KMS-11 (cell line): ENCODE data around the gene RAB1B.
A peak's percentile ranks its signal among the peaks of the same experiment; 100 is the strongest.

Experiments used
- H2AFZ ChIP-seq: fragments of 200-600 bp; sonication (generic); 2 replicates; pipeline ENCODE4 v1.6.1; 2016; ENCODE audit warnings: antibody characterized with exemption, mixed run types, low read depth
- H3K27ac ChIP-seq: fragments of 200-600 bp; sonication (generic); 2 replicates; pipeline ENCODE4 v1.6.1; 2016; ENCODE audit warnings: mild to moderate bottlenecking, mixed run types
- H3K27me3 ChIP-seq: fragments of 200-600 bp; sonication (generic); 2 replicates; pipeline ENCODE4 v1.6.1; 2017; ENCODE audit warnings: mild to moderate bottlenecking, low read depth, mixed run types, moderate library complexity; ENCODE audit not compliant: insufficient read depth
- H3K36me3 ChIP-seq: fragments of 200-600 bp; sonication (generic); 2 replicates; pipeline ENCODE4 v1.6.1; 2017; ENCODE audit warnings: mild to moderate bottlenecking, mixed run types; ENCODE audit not compliant: insufficient read depth
- H3K4me1 ChIP-seq: fragments of 200-600 bp; sonication (generic); 2 replicates; pipeline ENCODE4 v1.6.1; 2016; ENCODE audit warnings: mild to moderate bottlenecking, low read depth, mixed run types; ENCODE audit not compliant: poor library complexity, severe bottlenecking
- H3K4me2 ChIP-seq: fragments of 200-600 bp; sonication (generic); 2 replicates; pipeline ENCODE4 v1.7.0; 2016; ENCODE audit warnings: mild to moderate bottlenecking, mixed run types
- H3K4me3 ChIP-seq: fragments of 200-600 bp; sonication (generic); IDR thresholded peaks from 2 replicates; pipeline ENCODE4 v1.6.1; 2017; ENCODE audit warnings: low read depth, low read length, mixed read lengths; ENCODE audit not compliant: insufficient read depth
- H3K79me2 ChIP-seq: fragments of 200-600 bp; sonication (generic); 2 replicates; pipeline ENCODE4 v1.6.1; 2016; ENCODE audit warnings: low read depth, mixed run types; ENCODE audit not compliant: insufficient read depth
- H3K9ac ChIP-seq: fragments of 200-600 bp; sonication (generic); 2 replicates; pipeline ENCODE4 v1.6.1; 2016; ENCODE audit warnings: mild to moderate bottlenecking, mixed run types
- H4K20me1 ChIP-seq: fragments of 200-600 bp; sonication (generic); 2 replicates; pipeline ENCODE4 v1.6.1; 2016; ENCODE audit warnings: mild to moderate bottlenecking, mixed run types; ENCODE audit not compliant: insufficient read depth
- TF ChIP-seq, protein P1 (sequence below): fragments of 200-600 bp; sonication (generic); conservative IDR thresholded peaks from 2 replicates; pipeline ENCODE4 v1.6.1; 2017; ENCODE audit warnings: low read depth, mild to moderate bottlenecking, antibody characterized with exemption, low read length, moderate library complexity, mixed read lengths

RAB1B gene

DNA sequence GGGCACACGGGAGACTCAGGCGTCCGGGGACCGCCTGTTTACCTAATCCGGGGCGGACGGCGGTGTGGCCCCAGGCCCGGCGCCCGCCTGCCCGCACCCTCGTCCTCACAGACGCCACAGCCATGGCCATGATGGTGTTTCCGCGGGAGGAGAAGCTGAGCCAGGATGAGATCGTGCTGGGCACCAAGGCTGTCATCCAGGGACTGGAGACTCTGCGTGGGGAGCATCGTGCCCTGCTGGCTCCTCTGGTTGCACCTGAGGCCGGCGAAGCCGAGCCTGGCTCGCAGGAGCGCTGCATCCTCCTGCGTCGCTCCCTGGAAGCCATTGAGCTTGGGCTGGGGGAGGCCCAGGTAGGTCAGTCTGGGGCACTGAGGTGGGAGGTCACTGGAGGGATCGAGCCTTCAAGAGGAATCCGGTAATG, 10.0 kb upstream of the RAB1B start:
- Histone ChIP-seq H3K79me2 (peaks cover 9% of the 10 kb centered on the region; the same call in 1 of the 2 replicates), H4K20me1 (no peaks in the 10 kb centered on the region), H3K27ac (peak overlapping the region; percentile 49; the same call in 1 of the 2 replicates), H3K4me1 (peaks cover 15% of the 10 kb centered on the region), H3K9ac (peak overlapping the region; percentile 71), H2AFZ (peak overlapping the region; percentile 93; the same call in 1 of the 2 replicates), H3K4me2 (peak overlapping the region; percentile 99), H3K27me3 (no peaks in the 10 kb centered on the region), H3K4me3 (no peak overlapping the region), H3K36me3 (no peaks in the 10 kb centered on the region)
- TF ChIP-seq, protein P1, sequence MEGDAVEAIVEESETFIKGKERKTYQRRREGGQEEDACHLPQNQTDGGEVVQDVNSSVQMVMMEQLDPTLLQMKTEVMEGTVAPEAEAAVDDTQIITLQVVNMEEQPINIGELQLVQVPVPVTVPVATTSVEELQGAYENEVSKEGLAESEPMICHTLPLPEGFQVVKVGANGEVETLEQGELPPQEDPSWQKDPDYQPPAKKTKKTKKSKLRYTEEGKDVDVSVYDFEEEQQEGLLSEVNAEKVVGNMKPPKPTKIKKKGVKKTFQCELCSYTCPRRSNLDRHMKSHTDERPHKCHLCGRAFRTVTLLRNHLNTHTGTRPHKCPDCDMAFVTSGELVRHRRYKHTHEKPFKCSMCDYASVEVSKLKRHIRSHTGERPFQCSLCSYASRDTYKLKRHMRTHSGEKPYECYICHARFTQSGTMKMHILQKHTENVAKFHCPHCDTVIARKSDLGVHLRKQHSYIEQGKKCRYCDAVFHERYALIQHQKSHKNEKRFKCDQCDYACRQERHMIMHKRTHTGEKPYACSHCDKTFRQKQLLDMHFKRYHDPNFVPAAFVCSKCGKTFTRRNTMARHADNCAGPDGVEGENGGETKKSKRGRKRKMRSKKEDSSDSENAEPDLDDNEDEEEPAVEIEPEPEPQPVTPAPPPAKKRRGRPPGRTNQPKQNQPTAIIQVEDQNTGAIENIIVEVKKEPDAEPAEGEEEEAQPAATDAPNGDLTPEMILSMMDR: peak; percentile 34; the same call in 1 of the 2 replicates

DNA sequence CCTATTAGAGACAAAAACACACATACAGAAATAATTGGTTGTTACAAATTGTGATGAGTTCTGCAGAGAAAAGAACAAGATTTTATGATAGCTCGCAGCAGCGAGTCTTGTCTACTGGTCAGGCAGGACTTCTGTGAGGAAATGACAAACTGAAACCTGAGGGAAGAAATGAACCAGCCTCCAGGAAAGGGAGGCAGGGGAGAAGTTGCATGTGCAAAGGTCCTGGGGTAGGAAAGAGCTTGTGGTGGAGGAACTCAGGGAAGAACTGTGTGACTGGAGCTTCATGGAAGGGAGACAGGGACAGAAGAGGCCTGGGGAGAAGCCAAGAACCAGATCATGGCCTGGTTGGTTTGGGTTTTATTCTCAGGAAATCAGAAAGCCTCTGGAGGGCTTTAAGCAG, 9.2 kb upstream of the RAB1B start:
- peaks cover 15% of the 10 kb centered on the region for H3K4me1 ChIP-seq
- H2AFZ ChIP-seq: no peak overlapping the region
- no peak overlapping the region for H3K4me3 ChIP-seq
- H4K20me1 ChIP-seq: no peaks in the 10 kb centered on the region
- H3K36me3 ChIP-seq: no peaks in the 10 kb centered on the region
- peak overlapping the region; percentile 99 for H3K4me2 ChIP-seq
- H3K79me2 ChIP-seq: peaks cover 9% of the 10 kb centered on the region; the same call in 1 of the 2 replicates
- TF ChIP-seq, protein P1: no peak
- H3K9ac ChIP-seq: no peak overlapping the region
- H3K27me3 ChIP-seq: no peaks in the 10 kb centered on the region
- H3K27ac ChIP-seq: no peak overlapping the region

DNA sequence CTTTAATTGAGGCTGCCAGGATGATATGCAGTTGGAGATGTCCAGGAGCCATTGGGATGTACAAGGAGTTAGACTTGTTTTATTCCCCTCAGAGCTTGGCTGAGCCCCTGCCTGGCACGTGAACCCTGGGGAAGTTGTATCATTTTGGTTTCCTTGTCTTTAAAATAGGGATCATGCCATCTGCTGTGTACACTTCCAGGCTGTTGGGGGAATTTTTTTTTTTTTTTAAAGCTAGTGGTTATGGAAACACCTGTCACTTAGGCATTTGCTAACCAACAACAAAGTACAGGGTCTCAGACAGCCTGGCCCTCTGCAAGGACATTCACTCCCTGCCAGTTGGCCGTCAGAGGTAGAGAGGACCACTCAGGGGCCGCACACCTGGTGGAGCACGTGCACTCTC, 8.5 kb upstream of the RAB1B start:
- H3K4me3 ChIP-seq: no peak overlapping the region
- no peak overlapping the region for H3K4me2 ChIP-seq
- H3K27ac ChIP-seq: no peak overlapping the region
- no peaks in the 10 kb centered on the region for H3K36me3 ChIP-seq
- H4K20me1 ChIP-seq: no peaks in the 10 kb centered on the region
- TF ChIP-seq, protein P1: no peak
- no peak overlapping the region for H2AFZ ChIP-seq
- H3K4me1 ChIP-seq: peaks cover 15% of the 10 kb centered on the region
- H3K79me2 ChIP-seq: peaks cover 9% of the 10 kb centered on the region; the same call in 1 of the 2 replicates
- no peak overlapping the region for H3K9ac ChIP-seq
- no peaks in the 10 kb centered on the region for H3K27me3 ChIP-seq

DNA sequence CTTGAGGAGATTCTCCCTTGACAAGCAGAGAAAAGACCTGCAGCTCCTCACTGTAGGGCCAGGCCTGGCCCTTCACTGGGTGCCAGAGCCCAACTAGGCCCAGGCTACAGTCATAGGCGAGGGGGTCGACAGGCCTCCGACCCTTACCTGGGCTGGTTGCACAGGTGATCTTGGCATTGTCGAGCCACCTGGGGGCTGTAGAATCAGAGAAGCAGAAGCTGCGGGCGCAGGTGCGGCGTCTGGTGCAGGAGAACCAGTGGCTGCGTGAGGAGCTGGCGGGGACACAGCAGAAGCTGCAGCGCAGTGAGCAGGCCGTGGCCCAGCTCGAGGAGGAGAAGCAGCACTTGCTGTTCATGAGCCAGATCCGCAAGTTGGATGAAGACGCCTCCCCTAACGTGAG, 6.9 kb upstream of the RAB1B start:
- Histone ChIP-seq H3K4me3 (no peak overlapping the region), H4K20me1 (no peaks in the 10 kb centered on the region), H3K9ac (no peak overlapping the region), H2AFZ (no peak overlapping the region), H3K27me3 (no peaks in the 10 kb centered on the region), H3K36me3 (no peaks in the 10 kb centered on the region), H3K79me2 (peaks cover 9% of the 10 kb centered on the region; the same call in 1 of the 2 replicates), H3K27ac (no peak overlapping the region), H3K4me2 (no peak overlapping the region), H3K4me1 (peaks cover 8% of the 10 kb centered on the region)
- TF ChIP-seq, protein P1: no peak
